GM10847 (cell line): ENCODE data around the gene NHERF2.

Source experiments
- POLR2A ChIP-seq: IDR thresholded peaks from 2 replicates; pipeline ENCODE4 v1.6.1; 2011; ENCODE audit not compliant: insufficient read length; ENCODE audit errors: extremely low read depth

The NHERF2 gene

DNA sequence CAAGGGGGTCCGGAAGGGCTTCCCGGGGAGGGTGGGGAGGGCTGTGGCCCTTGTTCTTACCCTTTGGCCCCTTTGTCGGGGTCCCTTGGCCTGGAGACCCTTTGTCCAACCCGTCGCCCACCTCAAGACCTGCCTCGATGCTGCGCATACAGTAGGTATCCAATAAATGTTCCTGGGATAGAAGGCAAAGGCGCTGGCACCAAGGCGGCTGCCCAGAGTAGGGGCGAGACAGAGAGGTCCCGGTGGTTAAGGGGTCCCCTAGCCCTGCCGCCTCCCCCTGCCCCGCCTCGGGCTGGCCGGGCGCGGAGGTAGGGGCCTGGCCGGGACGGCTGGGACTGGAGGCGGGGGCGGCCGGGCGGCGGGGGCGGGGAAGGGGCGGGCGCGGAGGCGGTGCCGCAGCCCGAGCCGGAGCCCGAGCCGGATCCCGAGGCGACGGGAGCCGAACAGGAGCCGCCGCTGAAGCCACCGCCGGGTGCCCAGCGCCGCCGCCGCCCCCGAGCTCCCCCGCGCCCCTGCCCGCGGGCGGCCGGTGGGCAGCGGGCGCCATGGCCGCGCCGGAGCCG is at the start of gene NHERF2:
TSS of gene NHERF2 (plus strand) at position 442 of the 563 bp plus-strand sequence. CDS start at position 546, 104 bp downstream.
- TF ChIP-seq POLR2A: no peak

GRCh38 chr16:1976951-1977874 is 49.5 kb upstream of the NHERF2 start:
- TF ChIP-seq POLR2A: no peak

- no peak for TF ChIP-seq POLR2A
Observed at GRCh38 chr16:1977875-1978268, 48.8 kb upstream of the NHERF2 start.

GRCh38 chr16:1978476-1979120 is 48.1 kb upstream of the NHERF2 start:
- no peak for TF ChIP-seq POLR2A

DNA sequence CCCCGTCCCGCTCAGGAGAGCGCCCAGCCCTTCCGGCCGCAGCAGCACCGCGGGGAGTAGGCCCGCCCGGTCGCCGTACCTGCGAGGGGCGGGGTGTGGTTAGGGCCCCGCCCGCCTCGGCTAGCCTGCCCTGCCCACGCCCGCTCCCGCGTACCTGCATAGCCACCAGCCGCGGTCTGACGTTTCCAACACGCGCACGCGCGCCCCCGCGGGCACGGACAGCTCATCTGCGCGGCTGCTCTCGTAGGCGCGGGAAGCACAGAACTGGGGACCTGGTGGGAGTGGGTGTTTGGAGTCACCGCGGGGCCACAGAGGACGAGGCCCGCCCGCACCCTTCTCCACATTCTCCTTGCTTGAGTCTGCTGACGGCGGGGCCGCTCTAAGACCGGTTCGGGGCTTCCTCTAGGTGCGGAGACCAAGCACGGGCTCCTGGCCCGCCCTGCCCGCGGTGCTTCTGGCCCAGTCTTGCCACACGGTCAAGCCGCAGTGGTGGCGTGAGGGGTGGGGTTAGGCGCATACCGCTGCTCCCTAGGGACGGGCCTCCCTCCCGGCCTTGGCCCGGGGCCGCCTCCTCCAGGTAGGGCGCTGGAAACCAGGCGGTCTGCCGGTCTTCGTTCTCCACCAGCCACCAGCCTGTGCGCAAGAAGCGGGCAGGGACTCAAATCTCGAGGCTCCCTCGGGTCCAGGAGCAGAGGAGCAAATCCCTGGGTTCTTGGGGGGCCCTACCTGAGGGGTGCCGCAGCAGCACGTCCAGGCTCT is 47.3 kb upstream of the NHERF2 start:
- no peak for TF ChIP-seq POLR2A

DNA sequence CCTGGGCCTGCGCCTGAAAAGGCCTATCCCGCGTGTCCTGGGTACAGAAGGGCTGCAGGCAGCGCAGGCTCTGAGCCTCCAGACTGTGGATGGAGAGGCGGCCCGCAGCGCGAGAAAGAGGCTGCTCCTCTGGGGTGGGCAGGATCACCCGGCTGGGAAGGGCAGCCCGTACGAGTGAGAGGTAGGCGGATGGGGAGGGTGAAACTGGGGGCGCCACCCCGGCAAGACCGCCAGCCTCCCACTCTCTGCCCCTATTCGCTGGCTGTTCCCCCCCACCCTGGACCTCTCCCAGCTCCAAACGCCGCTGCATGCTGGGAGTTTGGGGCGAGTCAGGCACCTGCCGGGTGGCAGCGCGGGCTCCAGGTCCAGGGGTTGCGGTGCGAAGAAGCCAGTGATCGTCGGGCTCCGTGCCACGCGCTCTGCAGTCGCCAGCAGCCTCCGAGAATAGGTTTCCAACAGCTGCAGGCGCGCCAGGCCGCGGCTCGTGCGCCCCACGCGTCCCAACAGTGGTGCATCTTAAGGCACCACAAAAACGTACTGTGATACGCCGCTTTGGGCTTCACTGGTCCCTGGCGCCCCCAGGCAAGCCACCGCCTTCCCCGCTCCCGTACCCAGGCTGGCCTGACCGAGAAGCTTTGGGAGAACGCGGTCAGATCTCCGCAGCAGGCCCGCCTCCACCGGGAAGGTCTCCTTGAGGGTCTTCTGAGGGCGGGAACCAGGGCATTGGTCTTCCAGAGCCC is 46.5 kb upstream of the NHERF2 start:
- no peak for TF ChIP-seq POLR2A

GRCh38 chr16:1980770-1981087 is 46.0 kb upstream of the NHERF2 start:
- no peak for TF ChIP-seq POLR2A

GRCh38 chr16:1981398-1981836 is 45.3 kb upstream of the NHERF2 start, which contains the start of gene NOXO1:
Gene NOXO1 (minus strand): TSS chr16:1981469. CDS start chr16:1981179, 290 bp downstream.
- no peak for TF ChIP-seq POLR2A

GRCh38 chr16:1982013-1982433 is 44.7 kb upstream of the NHERF2 start:
- no peak for TF ChIP-seq POLR2A

DNA sequence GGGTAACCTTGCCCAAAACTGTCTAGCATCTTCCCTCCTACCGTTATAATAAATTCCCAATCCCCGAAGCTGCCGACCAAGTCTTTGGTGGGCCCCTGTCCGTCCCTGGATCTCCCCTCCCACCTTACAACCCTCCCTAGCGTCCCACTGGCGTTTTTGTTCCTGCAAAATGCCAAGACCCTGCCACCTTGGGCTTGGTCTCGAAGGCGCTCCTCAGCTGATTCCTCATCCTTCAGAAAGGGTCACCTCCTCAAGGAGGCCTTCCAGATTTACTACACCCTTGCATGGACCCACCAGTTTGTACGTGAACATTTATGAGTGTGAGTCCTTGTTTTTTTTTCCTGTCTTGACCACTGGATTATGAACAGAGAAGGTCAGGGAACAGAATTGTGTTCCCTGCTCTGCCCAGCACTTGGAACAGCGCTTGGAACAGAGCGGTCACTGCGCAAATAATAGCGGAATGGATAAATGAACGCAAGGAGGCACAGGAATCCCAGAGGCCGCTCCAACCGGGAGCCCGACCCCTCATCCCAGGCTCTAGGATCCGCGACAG is 43.6 kb upstream of the NHERF2 start:
- no peak for TF ChIP-seq POLR2A

- peak; percentile 87 for TF ChIP-seq POLR2A
Observed at GRCh38 chr16:1983544-1984346, 43.0 kb upstream of the NHERF2 start, which contains the start of gene GFER. Gene GFER (plus strand): TSS chr16:1984193. CDS start chr16:1984219, 26 bp downstream.

GRCh38 chr16:1984347-1985225 is 42.1 kb upstream of the NHERF2 start:
- no peak for TF ChIP-seq POLR2A

- no peak for TF ChIP-seq POLR2A
Observed at GRCh38 chr16:1985466-1986150, 41.1 kb upstream of the NHERF2 start.
